ENCODE data around the gene UBA52. TPM values are rescaled to one million over a fixed set of nuclear protein-coding genes. Genes with fewer than 3 reads are reported as not detected.

The UBA52 gene
- total RNA-seq, 1 donor from 2014 or later, result 513 TPM

Other genes with a start within 250 kb of the UBA52 start
- 37.6 TPM for gene LSM4, start 248.8 kb upstream of the UBA52 start, total RNA-seq (ENCODE audit: insufficient read depth, low replicate concordance)
- gene PGPEP1, start 231.3 kb upstream of the UBA52 start, total RNA-seq (ENCODE audit: insufficient read depth, low replicate concordance), result 11.8 TPM
- not detected for gene GDF15, start 185.7 kb upstream of the UBA52 start, total RNA-seq (ENCODE audit: insufficient read depth, low replicate concordance)
- gene LRRC25, start 174.2 kb upstream of the UBA52 start, total RNA-seq (ENCODE audit: insufficient read depth, low replicate concordance), result 2.9 TPM
- 24.8 TPM for gene SSBP4, start 152.5 kb upstream of the UBA52 start, total RNA-seq (ENCODE audit: insufficient read depth, low replicate concordance)
- gene ISYNA1, start 133.7 kb upstream of the UBA52 start, total RNA-seq (ENCODE audit: insufficient read depth, low replicate concordance), result 20.5 TPM
- gene ELL, start 49.8 kb upstream of the UBA52 start, total RNA-seq (ENCODE audit: insufficient read depth, low replicate concordance), result 22.6 TPM
- 149 TPM for gene FKBP8, start 28.3 kb upstream of the UBA52 start, total RNA-seq (ENCODE audit: insufficient read depth, low replicate concordance)
- 62.4 TPM for gene KXD1, start 14.0 kb upstream of the UBA52 start, total RNA-seq (ENCODE audit: insufficient read depth, low replicate concordance)
- gene REX1BD, start 16.9 kb downstream of the UBA52 start, total RNA-seq (ENCODE audit: insufficient read depth, low replicate concordance), result 20.7 TPM
- 10.1 TPM for gene CRLF1, start 34.9 kb downstream of the UBA52 start, total RNA-seq (ENCODE audit: insufficient read depth, low replicate concordance)
- 6.3 TPM for gene TMEM59L, start 41.0 kb downstream of the UBA52 start, total RNA-seq (ENCODE audit: insufficient read depth, low replicate concordance)
- 4.6 TPM for gene KLHL26, start 65.2 kb downstream of the UBA52 start, total RNA-seq (ENCODE audit: insufficient read depth, low replicate concordance)
- gene CRTC1, start 111.8 kb downstream of the UBA52 start, total RNA-seq (ENCODE audit: insufficient read depth, low replicate concordance), result 1.4 TPM
- gene COMP, start 219.4 kb downstream of the UBA52 start, total RNA-seq (ENCODE audit: insufficient read depth, low replicate concordance), result 162 TPM

Measured in umbilical cord (tissue), 1 donor.